ENCODE data around the gene TFIP11.

TFIP11 gene

DNA sequence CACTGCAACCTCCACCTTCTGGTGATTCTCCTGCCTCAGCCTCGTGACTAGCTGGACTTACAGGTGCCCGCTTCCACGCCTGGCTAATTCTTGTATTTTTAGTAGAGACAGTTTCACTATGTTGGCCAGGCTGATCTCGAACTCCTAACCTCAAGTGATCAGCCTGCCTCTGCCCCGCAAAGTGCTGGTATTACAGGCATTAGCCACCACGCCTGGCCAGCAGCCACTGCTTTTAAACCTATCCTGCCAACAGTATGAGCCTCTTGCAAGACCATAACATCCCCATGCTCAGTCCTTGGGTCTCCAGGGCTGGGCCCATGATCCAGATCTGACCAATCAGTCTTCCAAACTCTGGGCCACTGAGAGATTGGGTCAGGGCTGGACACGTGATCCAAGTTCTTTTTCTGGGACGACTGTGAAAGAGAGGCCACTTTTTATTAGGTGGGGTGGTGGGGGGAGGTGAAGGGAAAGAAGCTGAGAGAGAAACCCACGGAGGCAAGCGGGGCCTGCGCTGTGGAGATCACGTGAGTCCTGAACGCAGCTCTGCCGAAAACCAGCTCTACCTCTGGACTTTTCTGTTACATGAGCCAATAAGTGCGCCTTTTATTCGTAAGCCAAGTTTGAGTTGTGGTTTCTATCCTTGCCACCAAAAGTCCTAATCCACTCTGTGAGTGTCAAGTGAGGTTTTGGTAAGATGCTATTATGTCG is 65.3 kb downstream of the TFIP11 start:
- no peak for DNase-seq

DNA sequence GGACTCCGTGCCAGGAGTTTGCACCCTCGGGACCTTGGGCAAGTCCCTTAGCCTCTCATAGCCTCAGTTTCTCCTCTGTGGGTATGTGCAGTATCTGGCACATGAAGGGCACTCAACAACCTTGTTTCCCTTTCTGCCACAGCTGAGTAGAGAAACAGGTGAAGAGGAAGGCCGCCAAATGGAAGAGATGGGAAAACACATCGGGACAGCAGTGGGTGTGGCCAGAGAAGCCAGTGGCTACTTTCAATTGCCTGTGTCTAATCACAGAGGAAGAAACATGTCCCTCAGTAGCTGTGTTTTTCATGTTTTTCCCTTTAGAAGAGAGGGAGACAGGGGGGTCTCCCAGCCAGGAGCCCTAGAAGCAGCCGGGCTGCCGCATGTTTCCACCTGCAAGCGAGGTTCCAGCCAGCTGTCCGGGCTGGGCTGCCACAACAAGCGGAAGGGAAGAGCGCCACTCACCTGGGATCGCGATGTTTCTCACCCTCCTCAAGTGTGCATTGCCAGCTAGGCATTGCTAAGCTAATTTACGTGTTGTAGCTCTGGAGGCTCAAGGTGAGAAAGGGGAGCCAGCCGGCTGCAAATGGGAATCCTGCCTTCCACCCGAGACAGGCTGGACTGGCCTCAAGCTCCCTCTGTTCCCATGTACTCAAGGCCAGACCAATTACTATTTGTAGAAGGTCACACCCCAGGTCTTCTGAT is 66.5 kb downstream of the TFIP11 start:
- no peak for DNase-seq

DNA sequence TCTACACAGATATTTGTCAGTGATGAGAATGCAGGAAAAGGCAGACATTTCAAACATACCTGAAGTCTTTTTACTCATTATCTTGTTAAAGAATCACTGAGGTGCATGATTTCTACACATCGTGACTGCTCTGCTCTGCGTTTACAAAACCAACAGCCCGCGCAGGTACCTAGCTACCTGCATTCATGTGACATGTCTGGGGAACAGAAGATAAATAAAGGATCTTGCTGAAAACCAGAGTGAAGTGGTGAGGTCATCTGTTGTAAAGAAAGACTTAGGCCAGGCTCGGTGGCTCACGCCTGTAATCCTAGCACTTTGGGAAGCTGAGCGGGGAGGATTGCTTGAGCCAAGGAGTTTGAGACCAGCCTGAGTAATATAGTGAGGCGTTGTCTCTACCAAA is 67.5 kb downstream of the TFIP11 start:
- no peak for DNase-seq

DNA sequence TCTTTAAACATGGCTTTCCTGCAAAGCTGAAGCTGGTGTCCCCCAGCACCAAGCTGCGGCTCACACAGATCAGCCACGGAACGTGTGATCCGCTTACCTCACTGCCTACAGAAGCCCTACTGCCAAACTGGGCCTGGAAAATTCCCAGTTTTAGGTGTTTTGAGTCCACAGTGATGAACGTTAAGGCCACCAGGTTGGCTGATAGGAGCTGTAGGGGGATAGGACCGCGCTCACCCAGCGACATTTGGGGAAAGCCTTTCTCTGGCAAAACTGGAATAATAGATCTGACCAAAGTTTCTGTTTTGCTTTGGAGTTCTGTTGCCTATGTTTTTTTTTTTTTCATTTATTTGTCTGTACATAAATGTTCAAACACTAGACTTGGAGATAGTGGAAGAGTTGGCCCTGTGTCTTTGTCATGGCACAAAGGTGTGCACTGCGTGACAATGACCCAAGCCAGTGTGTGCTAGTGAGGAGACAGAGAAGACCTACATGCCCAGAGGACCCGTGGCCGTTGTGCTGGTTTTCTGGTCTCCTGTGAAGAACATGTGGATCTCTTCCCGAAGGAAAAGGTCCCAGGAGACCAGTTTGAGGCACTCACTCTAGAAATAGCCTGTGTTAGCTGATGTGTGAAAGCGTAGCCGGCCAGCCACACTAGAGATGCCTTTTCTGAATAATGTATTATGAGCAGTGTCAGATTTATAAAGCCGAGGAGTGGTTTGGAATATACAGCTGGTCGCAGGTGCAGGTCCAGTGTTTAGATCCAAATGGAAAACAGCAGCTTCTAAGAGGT is 68.2 kb downstream of the TFIP11 start:
- DNase-seq: no peak

DNA sequence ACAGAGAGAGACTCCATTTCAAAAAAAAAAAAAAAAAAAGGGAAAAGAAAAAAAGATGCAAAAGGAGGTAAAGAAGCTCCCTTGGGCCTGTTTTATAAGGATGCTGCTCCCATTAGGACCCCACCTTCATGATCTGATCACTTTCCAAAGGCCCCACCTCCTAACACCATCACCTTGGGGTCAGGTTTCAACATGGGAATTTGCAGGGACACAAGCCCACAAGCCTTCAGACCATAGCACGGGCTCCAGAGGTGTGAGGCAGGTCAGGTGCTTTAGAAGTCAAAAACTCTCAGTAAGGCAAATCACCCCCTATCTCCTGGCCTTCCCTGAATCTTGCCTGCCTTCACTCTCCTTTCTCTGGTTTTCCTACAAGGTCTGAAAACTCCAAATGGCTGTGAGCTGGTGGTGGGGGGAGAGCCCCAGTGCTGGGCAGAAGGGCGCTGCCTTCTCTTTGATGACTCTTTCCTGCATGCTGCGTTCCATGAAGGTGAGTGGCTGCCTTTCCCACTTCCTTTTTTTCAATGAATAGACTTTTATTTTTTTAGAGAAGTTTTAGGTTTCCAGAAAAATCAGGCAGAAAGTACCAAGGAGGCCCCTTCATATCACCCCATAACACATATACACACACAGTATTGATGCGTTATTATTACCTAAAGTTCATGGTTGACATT is 70.1 kb downstream of the TFIP11 start:
- no peak for DNase-seq

Measured in C1 segment of cervical spinal cord (tissue), 14 donors.